HG02885 (cell line): ENCODE results near the gene ZNF747.

Experiments used
- ATAC-seq: cut with Tn5 transposase; IDR thresholded peaks from one replicate; pipeline ENCODE4 v1.9.1; 2021; ENCODE audit warnings: mild to moderate bottlenecking; ENCODE audit not compliant: unreplicated experiment, poor library complexity

ZNF747 gene

DNA sequence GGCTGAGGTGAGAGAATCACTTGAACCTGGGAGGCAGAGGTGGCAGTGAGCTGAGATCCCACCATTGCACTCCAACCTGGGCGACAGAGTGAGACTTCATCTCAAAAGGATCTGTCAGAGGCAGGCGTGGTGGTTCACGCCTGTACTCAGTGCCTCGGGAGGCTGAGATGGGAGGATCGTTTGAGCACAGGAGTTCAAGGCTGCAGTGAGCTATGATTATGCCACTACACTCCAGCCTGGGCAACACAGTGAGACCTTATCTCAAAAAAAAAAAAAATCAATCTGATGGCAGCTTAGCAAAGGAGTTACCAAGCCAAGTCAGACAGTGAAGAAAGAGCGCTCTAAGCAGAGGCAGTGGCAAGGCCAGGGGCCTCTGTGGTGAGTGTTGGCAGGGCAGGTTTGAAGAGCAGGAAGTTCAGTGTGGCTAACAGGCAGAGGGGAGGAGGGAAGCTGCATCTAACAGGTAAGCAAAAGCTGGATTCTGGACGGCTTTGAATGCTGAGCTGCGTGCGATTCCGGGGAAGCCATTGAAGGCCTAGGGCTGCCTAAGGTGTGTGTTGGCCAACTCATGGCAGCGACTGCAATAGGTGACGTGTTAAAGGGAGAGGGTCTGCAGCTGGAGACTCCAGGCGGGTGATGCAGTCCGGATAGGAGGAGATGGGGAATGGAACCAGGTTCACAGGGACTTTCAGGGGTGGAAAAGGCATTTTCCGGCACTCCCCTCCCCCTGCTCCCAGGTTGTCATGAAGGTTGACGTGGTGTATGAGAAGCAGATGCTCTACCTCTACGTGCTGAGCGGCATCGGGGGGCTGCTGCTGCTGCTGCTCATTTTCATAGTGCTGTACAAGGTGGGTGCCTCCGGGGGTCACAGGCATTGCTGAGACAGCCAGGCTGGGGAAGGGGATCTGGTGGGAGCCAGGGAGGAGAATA, 15.3 kb downstream of the ZNF747 start:
- ATAC-seq: no peak

DNA sequence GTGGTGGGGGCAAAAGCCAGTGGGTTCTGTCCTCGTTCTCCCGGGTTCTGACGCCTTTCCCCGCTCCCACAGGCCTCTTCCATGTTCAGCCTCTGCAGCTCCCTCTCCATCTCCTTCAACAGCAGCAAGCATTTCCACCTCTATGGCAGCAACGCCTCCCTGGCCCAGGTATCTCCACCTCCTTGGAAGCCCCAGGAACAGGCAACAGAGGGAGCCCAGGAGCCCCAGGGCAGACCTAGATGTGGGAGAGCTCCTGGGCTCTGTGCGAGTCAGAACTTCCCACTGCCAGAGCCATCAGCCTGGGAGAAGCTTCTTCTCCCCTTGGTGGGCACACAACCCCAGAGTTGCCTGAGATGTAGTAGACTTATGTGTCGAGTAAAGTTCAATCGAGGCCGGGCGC, 16.1 kb downstream of the ZNF747 start:
- no peak for ATAC-seq

DNA sequence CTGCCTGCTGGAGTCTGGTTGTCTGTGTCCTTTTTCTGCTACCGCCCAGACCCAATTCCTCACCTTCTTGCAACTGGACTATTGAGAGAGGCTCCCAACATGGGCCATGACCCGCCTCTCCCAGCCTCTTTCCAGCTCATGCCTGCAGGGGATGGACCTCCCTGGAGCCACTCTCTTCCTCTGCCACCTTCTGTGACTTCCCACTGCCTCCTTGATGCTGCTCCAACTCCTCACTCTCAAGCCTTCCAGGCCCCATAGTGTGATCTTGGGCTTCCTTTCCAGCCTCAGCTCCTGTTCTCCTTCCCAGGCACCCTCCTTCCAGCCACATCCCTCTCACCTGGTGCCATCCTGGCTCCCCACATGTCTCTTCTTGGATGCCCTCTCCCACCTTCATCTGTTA, 19.4 kb downstream of the ZNF747 start:
- no peak for ATAC-seq

DNA sequence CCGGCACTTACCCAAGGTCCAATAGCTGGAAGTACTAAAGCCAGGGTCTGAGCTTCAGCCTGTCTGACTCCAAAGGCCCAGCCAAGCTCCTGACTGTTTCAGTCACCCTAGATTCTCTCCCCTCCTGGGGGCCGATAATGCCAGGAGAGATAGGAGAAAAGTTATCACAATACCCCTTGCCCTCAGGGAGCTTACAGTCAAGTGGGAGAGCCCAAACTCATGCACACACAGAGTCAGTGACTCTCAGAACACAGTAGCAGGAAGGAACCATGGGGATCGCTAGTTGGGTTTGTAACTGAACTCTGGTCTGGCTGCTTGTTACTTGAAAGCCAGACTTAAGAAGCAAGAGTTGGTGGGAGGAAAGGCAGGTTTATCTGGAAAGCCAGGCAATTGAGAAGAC, 23.1 kb downstream of the ZNF747 start:
- no peak for ATAC-seq

DNA sequence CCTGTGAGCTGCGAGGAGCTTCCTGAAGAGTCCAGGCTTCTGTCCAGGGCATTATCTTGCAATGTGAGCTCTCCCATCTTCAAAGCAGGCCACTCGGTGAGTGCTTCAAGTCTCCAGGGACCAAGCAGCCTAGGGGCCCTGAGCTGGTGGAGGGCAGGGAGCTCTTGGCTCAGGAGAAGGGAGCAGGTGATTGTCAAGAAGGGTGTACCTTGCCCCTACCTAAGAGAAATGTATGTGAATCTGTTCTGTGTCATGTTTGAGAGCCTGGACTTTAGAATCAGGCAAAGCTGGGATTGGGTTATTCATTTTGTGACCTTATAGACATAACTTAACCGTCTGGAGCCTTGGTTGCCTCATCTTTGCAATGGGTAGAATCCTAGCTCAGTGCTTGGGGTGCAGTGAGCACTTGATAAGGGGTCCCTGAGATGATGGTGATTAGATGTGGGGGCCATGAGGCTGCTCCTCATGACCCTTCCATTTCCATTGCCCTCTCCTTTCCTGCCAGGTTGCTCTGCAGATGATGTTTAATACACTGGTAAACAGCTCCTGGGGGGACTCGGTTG, 24.2 kb downstream of the ZNF747 start:
- ATAC-seq: no peak

DNA sequence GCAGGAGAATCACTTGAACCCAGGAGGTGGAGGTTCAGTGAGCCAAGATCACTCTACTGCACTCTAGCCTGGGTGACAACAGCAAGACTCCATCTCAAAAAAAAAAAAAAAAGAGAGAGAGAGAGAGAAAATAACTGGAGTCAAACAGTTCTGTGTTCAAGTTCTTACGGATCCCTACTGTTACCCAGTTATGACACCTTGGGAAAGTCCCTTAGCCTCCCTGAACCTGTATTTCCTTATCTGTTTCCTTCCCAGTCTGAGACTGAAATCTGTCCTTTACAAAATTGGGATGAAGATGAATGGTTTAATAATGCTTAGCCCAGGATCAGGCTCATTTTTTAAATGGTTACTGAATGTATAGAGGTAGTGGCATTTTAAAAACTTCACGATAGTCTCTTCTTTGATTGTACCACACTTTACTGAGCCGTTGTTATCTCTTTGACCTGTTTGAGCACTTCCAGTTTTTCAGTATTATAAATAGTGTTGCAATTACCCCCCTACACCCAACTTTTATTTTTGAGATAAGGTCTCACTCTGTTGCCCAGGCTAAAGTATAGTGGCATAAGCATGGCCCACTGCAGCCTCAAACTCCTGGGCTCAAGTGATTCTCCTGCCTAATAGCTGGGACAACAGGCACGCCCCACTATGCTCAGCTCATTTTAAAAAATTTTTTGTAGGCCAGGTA, 25.4 kb downstream of the ZNF747 start:
- ATAC-seq: no peak

DNA sequence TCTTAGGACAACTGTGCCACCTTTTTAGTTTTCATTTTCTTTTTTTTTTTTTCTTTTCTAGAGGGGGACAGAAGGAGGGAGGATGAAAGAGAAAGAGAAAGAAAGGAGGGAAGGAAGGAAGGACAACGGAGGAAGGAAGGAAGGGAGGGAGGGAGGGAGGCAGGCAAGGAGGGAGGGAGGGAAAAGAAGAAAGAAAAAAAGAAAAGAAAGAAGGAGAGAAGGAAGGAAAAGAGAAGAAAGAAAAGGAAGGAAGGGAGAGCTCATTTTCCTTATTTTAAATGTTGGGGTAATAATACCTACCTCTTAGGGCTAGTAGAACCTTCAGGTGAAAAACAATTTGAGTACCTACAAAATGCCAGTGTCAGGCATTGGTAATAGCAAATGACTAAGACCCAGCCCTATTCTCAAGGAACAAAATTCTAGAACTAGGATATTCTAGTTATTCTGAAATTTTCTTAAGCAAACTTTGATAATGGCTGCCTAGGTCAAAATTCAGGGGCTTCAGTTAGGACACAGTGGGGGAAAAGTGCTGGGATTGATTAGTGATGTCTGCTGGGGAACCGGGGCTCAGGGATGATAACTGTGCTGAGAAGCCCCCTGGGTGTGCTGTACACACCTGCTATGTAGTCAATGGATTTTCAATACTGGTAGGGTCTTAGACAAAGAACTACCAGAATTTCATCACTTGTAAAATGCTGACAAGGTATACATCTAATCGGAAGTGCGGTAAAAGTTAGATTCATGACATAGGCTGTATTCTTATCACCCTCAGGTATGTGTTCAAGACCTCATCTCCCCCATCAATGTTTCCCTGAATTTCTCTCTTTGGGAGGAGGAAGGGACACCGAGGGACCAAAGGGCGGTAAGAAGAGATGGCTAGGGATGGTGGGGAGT, 31.0 kb downstream of the ZNF747 start:
- no peak for ATAC-seq

DNA sequence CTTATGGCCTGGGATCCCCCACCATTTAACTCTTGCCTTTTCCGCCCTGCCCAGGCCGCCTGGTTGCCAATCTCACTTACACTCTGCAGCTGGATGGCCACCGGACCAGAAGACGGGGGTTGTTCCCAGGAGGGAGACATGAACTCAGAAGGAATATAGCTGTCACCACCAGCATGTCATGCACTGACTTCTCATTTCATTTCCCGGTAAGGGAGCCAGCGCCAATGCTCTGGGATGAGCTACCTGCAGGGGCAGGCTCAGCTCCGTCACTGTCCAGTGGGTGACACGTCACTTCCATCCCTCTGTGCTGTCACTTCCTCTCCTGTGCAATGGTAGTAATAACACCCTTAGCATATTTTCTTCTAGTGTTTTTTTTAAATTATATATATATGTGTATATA, 35.4 kb downstream of the ZNF747 start:
- ATAC-seq: no peak

DNA sequence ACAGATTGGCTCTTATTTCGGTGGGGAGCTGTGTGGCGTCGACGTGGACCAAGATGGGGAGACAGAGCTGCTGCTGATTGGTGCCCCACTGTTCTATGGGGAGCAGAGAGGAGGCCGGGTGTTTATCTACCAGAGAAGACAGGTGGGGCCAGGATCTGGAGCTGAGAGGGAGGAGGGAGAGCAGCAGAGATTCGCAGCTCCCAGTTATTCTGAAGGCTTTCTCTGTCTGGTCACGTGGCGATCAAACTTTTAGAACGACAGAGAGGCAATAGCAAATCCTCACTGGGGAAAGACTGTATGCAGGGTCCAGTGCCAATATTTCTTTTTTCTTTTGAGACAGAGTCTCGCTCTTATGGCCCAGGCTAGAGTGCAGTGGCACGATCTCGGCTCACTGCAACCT, 39.9 kb downstream of the ZNF747 start:
- no peak for ATAC-seq

DNA sequence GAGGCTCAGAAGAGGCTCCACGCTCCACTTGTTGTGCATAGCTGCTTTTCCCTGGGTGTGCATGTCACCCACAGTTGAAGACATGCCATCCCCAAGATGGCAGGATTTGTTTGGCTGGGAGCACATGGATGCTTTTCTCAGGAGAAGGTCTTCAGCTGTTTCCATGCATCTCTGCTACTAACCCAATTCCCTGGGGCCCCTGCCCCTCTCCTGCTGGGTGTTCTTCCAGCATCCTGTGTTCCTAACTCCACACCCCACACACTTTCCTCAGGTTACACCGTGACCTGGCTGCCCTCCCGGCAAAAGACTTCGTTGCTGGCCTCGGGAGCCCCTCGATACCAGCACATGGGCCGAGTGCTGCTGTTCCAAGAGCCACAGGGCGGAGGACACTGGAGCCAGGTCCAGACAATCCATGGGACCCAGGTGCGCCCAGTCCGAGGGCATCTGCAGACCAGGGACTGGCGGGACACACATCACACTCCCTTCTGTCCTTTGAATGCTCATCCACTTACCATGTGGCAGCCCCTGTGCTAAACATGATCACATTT, 40.6 kb downstream of the ZNF747 start:
- no peak for ATAC-seq

DNA sequence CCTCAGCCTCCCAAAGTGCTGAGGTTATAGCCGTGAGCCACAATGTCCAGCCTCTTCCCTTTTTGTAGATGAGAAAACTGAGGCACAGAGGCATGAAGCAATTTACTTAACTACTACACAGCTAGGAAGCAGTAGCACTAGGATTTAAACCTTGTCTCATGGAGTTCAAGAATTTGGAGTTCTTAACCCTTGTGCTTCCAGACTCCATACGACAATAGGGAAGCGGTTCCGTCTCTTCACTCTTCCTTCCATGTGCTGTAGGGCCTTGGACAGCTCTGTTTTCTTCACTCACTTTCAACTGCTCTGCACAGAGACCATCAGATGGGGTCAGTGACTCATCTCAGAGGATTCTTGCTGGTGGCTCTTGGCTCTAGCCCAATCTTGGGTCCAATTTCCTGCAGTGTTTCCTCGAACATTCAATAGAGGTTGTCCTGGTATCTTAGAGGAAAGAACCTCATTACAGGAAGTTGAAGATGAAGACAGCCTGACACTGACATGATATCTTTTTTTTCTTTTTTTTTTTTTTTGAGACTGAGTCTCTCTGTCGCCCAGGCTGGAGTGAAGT, 42.8 kb downstream of the ZNF747 start:
- ATAC-seq: no peak

DNA sequence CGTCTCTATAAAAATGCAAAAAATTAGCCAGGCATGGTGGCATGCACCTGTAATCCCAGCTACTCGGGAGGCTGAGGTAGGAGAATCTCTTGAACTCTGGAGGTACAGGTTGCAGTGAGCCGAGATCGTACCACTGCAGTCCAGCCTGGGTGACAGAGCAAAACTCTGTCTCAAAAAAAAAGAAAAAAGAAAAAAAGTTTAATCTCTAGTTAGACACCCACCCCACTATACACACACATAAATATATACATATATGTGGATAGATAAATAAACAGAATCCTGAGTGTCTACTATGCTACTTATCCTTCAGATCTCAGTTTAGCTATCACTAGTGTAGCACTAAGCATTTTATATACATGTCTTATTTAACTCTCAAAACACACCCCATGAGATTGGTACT, 43.4 kb downstream of the ZNF747 start:
- ATAC-seq: no peak

DNA sequence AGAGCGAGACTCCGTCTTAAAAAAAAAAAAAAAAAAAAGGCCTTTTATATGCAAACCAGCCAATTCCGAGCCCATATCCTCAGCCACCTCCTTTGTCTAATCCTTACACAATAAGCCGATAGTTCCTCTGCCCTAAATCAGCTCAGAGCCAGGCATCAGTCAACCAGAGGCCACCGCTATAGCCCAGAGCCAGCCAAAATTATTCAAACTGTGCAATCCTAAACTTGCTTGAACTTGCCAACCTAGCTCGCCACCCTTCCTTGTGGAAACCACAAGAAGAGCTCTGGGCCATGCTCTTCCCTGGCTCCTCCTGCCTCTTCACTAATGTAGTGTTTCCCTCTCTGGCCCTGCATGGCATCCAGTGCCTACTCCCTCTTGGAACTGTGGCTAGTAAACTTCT, 44.4 kb downstream of the ZNF747 start:
- ATAC-seq: no peak

DNA sequence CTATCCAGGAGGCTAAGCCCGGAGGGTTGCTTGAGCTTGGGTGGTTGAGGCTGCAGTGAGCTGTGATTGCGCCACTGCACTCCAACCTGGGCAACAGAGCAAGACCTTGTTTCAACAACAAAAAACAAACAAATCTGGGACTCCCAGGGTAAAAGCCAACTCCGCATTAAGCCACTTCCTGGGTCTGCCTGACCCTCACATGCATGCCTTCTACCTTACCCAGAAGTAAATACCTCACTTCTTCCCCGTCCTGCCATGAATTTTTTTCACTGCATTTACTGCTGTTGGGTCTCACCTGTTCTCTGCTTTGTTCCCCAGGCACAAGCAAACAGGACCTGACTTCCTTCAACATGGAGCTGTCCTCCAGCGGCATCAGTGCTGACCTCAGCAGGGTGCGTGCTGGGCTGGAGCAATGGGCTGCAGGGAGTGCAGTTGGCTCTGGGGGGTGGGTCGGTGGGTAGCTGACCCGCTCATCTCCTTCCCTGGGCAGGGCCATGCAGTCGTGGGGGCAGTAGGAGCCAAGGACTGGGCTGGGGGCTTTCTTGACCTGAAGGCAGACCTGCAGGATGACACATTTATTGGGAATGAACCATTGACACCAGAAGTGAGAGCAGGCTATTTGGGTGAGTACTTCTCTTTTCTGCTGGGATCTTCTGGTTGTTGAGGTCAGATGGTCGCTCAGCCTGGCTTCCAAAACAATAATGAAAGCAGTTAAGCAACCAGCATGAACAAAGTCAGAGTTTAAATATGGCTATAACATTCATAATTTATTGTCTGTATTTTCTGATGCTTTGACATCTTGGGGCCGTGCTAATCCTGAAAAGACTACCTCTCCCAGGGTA, 45.7 kb downstream of the ZNF747 start:
- no peak for ATAC-seq

DNA sequence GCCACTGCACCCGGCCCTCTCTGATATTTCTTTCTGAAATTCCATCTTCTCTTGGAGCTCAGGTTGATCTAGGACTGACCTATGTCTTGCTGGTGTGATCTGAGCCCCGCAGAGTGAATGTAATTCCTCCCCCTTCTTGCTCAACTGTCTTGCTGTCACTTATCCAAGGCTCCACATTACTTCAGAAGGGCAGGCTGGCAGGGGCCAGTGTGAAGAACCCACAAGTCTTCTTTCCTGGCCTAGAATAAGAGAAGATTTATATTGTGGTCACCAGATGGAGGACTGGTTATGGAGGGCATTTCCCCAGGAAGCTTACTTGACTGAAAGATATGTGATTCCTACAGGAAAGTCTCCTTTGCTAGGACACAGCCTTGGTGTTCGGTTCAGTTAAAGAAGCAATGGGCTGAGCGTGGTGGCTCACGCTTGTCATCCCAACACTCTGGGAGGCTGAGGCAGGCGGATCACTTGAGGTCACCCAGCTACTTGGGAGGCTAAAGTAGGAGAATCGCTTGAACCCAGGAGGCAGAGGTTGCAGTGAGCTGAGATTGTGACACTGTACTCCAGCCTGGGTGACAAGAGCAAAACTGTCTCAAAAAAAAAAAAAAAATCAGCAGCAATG, 48.7 kb downstream of the ZNF747 start:
- ATAC-seq: no peak

DNA sequence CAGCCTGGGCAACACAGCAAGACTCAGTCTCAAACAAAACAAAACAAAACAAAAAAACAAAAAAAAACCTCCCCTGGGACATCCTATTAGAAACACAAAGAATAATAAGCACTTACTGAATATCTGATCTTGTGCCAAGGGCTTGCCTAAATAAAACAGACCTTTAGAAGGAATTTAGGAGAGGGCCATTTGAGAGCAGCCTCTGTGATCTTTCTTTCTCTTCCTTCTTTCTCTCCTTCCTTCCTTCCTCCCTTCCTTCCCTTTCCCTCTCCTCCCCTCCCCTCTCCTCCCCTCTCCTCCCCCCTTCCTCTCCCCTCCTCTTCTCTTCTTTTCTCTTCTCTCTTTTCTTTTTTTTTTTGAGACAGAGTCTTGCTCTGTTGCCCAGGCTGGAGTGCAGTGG, 49.8 kb downstream of the ZNF747 start:
- no peak for ATAC-seq

DNA sequence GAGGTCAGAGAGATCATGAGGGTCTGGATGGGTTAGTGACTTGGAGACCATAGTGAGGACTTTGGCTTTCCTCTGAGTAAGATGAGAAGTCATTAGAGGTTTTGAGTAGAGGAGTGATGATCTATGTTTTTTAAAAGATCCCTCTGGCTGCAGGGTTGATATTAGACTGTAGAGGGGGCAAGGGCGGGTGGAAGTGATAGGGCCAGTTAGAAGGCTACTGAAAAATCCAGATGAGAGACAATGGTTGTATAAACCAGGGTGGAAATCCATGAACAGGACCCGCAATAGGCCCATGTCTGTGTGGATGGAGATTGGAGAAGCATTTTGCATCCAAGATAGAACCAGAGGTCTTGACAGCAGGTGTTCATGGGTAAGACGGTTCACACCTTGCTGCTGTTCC, 52.3 kb downstream of the ZNF747 start:
- ATAC-seq: no peak

DNA sequence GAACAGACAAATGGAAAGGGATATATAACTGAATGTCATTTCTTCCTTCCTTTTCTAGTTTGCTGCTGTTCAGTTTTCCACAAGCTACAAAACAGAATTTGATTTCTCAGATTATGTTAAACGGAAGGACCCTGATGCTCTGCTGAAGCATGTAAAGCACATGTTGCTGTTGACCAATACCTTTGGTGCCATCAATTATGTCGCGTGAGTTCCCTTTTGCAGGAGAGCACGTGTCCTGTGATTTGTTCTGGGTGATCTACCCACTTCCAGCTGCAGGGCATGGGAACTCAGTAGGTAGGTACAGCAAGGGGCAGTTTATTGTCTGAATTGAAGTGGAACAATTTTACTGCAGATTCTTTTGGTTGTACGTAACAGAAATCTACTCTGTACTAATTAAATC, 53.3 kb downstream of the ZNF747 start:
- ATAC-seq: no peak
